Measurements from ENCODE around the gene GAD1. TPM values are rescaled to one million over a fixed set of nuclear protein-coding genes. Genes with fewer than 3 reads are reported as not detected.

GAD1 gene
- total and polyA plus RNA-seq, 7 donors: 0.13 to 0.41 TPM; not detected in 5

DNA sequence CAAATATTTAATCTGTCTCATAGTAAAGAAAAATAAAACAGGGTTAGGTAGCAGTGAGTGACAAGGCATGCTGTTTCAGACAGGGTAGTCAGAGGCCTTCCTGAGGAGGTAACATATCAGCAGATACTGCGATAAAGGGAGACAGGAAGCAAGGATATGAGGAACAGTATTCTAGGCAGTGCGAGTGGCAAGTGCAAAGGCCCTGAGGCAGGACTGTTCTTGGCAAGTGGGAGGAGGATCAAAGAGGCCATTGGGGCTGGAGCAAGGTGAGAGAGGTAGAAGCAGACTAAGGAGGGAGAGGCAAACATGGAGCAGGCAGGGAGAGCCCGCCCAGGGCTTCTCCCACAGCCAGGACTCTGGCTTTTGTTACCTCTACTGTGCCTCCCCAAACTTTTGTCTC lies 33.6 kb downstream of the GAD1 start:
- no peaks in the 10 kb centered on the region for H3K36me3 ChIP-seq
- no peak for DNase-seq
- 88 to 93% methylated on average over 3 of the region's 3 CpGs for WGBS, 2 donors
- no peak overlapping the region for H3K27ac ChIP-seq
- no peaks in the 10 kb centered on the region for H3K27me3 ChIP-seq
- no peaks in the 10 kb centered on the region for H3K4me1 ChIP-seq
- no peak for TF ChIP-seq EP300 (IDR thresholded peaks at IDR 0.05)
- no peak for TF ChIP-seq POLR2AphosphoS5 (IDR thresholded peaks at IDR 0.05)
- no peak for TF ChIP-seq POLR2A (IDR thresholded peaks at IDR 0.05)
- TF ChIP-seq CTCF (IDR thresholded peaks at IDR 0.05): no peak
- intact Hi-C loops (cut with DNase I): no loop called here
- no peak overlapping the region for H3K4me3 ChIP-seq
- H3K9me3 ChIP-seq: no peaks in the 10 kb centered on the region

DNA sequence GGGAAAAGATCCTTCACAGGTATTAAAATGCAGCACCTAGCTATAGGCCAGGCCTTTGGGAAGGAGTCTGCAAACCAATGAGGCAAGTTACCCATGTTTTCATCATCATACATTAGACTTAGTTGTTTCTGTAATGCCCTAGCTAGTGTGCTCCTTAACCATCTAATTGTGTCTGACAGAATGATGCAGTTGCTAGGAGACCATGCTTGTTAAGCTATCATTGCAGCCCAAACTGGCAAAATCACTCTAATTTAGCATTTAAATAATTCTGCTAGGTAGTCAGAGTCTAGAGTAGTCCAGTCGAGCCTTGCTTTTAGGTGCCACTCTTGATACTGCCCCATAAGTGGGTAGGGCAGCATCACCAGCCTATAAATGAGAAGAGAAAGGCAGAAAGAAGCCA lies 34.9 kb downstream of the GAD1 start:
- no peak for DNase-seq
- no peak for TF ChIP-seq POLR2AphosphoS5 (IDR thresholded peaks at IDR 0.05)
- no peak for TF ChIP-seq POLR2A (IDR thresholded peaks at IDR 0.05)
- no peak for TF ChIP-seq EP300 (IDR thresholded peaks at IDR 0.05)
- TF ChIP-seq CTCF (IDR thresholded peaks at IDR 0.05): no peak
- intact Hi-C loops (cut with DNase I): no loop called here

GRCh38 chr2:170856066-170856465 lies 39.4 kb downstream of the GAD1 start:
- no peaks in the 10 kb centered on the region for H3K36me3 ChIP-seq
- H3K9me3 ChIP-seq: no peaks in the 10 kb centered on the region
- WGBS, 2 donors: 85 to 90% methylated on average over 1 of the region's 1 CpG
- no peak overlapping the region for H3K4me3 ChIP-seq
- no peak overlapping the region for H3K27ac ChIP-seq
- intact Hi-C loops (cut with DNase I): no loop called here
- DNase-seq: no peak
- TF ChIP-seq POLR2A (IDR thresholded peaks at IDR 0.05) (no peak), POLR2AphosphoS5 (IDR thresholded peaks at IDR 0.05) (no peak), EP300 (IDR thresholded peaks at IDR 0.05) (no peak), CTCF (IDR thresholded peaks at IDR 0.05) (no peak)
- H3K27me3 ChIP-seq: no peaks in the 10 kb centered on the region
- H3K4me1 ChIP-seq: no peaks in the 10 kb centered on the region

More for the DNA sequence above, 34.9 kb downstream of the GAD1 start:
- H3K27ac ChIP-seq: no peak overlapping the region
- H3K9me3 ChIP-seq: no peaks in the 10 kb centered on the region
- 69 to 79% methylated on average over 1 of the region's 1 CpG for WGBS, 2 donors
- H3K36me3 ChIP-seq: no peaks in the 10 kb centered on the region
- H3K27me3 ChIP-seq: no peaks in the 10 kb centered on the region
- no peak overlapping the region for H3K4me3 ChIP-seq
- H3K4me1 ChIP-seq: no peaks in the 10 kb centered on the region

- Histone ChIP-seq H3K9me3 (no peaks in the 10 kb centered on the region), H3K36me3 (no peaks in the 10 kb centered on the region), H3K4me3 (no peak overlapping the region), H3K27ac (no peak overlapping the region), H3K27me3 (no peaks in the 10 kb centered on the region), H3K4me1 (no peaks in the 10 kb centered on the region)
- DNase-seq: no peak
- 60 to 74% methylated on average over 7 of the region's 7 CpGs for WGBS, 2 donors
- TF ChIP-seq CTCF (IDR thresholded peaks at IDR 0.05) (no peak), POLR2A (IDR thresholded peaks at IDR 0.05) (no peak), EP300 (IDR thresholded peaks at IDR 0.05) (no peak), POLR2AphosphoS5 (IDR thresholded peaks at IDR 0.05) (no peak)
- intact Hi-C loops (cut with DNase I): no loop called here
Observed at GRCh38 chr2:170862286-170862902, 45.7 kb downstream of the GAD1 start.

GRCh38 chr2:170863087-170863486 lies 46.4 kb downstream of the GAD1 start:
- intact Hi-C loops (cut with DNase I): no loop called here
- H3K36me3 ChIP-seq: no peaks in the 10 kb centered on the region
- 87 to 89% methylated on average over 4 of the region's 4 CpGs for WGBS, 2 donors
- no peaks in the 10 kb centered on the region for H3K27me3 ChIP-seq
- no peaks in the 10 kb centered on the region for H3K4me1 ChIP-seq
- no peak overlapping the region for H3K27ac ChIP-seq
- TF ChIP-seq CTCF (IDR thresholded peaks at IDR 0.05) (no peak), EP300 (IDR thresholded peaks at IDR 0.05) (no peak), POLR2A (IDR thresholded peaks at IDR 0.05) (no peak)
- H3K4me3 ChIP-seq: no peak overlapping the region
- no peaks in the 10 kb centered on the region for H3K9me3 ChIP-seq
- no peak for DNase-seq

Measured in sigmoid colon (tissue), 7 donors.